HG03378 (cell line): ENCODE measurements around the gene RAI1.
"Not testable (repeated sequence)": the region's sequence is repeated elsewhere in the genome, so short reads cannot be mapped to it uniquely, and the experiment has no call there.

Experiments used
- ATAC-seq: cut with Tn5 transposase; IDR thresholded peaks from one replicate; pipeline ENCODE4 v1.9.1; 2021; ENCODE audit warnings: mild to moderate bottlenecking, moderate library complexity; ENCODE audit not compliant: unreplicated experiment

RAI1 gene

DNA sequence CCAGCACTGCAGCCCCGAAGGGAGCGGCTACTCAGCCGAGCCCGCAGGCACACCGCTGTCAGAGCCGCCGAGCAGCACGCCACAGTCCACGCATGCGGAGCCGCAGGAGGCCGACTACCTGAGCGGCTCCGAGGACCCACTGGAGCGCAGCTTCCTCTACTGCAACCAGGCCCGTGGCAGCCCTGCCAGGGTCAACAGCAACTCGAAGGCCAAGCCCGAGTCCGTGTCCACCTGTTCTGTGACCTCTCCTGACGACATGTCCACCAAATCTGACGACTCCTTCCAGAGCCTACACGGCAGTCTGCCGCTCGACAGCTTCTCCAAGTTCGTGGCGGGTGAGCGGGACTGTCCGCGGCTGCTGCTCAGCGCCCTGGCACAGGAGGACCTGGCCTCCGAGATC, 113.1 kb downstream of the RAI1 start:
- ATAC-seq: no peak

DNA sequence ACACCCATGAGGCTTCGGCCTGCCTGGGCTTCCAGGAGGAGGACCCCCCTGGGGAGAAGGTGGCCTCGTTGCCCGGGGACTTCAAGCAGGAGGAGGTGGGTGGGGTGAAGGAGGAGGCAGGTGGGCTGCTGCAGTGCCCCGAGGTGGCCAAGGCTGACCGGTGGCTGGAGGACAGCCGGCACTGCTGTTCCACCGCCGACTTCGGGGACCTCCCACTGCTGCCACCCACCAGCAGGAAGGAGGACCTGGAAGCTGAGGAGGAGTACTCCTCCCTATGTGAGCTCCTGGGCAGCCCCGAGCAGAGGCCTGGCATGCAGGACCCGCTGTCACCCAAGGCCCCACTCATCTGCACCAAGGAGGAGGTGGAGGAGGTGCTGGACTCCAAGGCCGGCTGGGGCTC, 114.0 kb downstream of the RAI1 start:
- ATAC-seq: no peak

DNA sequence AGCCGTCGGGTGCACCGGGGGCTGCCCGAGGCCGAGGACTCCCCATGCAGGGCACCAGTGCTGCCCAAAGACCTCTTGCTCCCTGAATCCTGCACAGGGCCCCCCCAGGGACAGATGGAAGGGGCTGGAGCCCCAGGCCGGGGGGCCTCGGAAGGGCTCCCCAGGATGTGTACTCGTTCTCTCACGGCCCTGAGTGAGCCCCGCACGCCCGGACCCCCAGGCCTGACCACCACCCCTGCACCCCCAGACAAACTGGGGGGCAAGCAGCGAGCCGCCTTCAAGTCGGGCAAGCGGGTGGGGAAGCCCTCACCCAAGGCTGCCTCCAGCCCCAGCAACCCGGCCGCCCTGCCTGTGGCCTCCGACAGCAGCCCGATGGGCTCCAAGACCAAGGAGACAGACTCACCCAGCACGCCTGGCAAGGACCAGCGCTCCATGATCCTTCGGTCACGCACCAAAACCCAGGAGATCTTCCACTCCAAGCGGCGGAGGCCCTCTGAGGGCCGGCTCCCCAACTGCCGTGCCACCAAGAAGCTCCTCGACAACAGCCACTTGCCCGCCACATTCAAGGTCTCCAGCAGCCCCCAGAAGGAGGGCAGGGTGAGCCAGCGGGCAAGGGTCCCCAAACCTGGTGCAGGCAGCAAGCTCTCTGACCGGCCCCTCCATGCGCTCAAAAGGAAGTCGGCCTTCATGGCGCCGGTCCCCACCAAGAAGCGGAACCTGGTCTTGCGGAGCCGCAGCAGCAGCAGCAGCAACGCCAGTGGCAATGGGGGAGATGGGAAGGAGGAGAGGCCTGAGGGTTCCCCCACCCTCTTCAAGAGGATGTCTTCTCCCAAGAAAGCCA, 114.9 kb downstream of the RAI1 start:
- ATAC-seq: no peak

DNA sequence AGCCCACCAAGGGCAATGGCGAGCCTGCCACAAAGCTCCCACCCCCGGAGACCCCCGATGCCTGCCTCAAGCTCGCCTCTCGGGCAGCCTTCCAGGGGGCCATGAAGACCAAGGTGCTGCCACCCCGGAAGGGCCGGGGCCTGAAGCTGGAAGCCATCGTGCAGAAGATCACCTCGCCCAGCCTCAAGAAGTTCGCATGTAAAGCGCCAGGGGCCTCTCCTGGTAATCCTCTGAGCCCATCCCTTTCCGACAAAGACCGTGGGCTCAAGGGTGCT, 115.5 kb downstream of the RAI1 start:
- ATAC-seq: no peak

DNA sequence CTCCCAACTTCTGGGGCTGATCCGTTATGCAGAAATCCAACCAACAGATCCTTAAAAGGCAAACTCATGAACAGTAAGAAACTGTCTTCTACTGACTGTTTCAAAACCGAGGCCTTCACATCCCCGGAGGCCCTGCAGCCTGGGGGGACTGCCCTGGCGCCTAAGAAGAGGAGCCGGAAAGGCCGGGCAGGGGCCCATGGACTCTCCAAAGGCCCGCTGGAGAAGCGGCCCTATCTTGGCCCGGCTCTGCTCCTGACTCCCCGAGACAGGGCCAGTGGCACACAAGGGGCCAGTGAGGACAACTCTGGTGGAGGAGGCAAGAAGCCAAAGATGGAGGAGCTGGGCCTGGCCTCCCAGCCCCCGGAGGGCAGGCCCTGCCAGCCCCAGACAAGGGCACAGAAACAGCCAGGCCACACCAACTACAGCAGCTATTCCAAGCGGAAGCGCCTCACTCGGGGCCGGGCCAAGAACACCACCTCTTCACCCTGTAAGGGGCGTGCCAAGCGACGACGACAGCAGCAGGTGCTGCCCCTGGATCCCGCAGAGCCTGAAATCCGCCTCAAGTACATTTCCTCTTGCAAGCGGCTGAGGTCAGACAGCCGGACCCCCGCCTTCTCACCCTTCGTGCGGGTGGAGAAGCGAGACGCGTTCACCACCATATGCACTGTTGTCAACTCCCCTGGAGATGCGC, 116.0 kb downstream of the RAI1 start:
- ATAC-seq: no peak

DNA sequence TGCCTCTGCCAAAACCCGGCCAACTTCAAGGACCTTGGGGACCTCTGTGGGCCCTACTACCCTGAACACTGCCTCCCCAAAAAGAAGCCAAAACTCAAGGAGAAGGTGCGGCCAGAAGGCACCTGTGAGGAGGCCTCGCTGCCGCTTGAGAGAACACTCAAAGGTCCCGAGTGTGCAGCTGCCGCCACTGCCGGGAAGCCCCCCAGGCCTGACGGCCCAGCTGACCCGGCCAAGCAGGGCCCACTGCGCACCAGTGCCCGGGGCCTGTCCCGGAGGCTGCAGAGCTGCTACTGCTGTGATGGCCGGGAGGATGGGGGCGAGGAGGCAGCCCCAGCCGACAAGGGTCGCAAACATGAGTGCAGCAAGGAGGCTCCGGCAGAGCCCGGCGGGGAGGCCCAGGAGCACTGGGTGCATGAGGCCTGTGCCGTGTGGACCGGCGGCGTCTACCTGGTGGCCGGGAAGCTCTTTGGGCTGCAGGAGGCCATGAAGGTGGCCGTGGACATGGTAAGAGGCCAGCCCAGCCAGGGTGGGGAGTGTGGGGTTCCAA, 116.8 kb downstream of the RAI1 start:
- no peak for ATAC-seq

DNA sequence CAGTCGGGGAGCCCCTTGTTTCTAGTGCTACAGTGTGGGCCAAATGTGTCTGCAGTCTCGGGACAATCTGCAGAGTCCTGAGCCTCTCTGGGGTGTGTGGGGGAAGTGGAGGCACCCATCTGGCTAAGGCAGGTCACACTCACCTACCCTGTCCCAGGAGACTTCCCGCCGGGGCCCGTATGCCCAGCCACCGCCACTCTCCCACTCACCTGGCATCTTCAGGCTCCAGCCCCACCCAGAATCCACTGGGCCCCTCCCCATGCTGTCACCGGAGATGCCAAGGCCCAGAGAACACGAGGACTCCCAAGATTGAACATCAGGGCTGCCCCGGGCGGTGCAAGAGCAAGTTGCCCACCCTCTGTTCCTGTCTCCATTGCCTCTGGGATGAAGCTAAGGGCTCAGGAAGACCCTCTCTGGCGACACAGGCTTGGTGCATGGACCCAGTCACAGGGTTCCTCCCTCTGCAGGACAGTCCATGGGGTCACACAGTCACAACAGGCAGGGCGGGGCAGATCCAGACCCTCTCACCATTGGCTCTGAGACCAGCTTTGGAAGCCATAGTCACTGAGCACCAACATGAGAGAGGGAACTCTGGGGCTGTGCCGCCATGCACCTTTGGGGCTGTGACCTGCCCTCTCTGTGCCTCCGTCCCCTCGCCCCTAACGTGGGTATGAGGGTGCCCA, 117.5 kb downstream of the RAI1 start:
- ATAC-seq: no peak

DNA sequence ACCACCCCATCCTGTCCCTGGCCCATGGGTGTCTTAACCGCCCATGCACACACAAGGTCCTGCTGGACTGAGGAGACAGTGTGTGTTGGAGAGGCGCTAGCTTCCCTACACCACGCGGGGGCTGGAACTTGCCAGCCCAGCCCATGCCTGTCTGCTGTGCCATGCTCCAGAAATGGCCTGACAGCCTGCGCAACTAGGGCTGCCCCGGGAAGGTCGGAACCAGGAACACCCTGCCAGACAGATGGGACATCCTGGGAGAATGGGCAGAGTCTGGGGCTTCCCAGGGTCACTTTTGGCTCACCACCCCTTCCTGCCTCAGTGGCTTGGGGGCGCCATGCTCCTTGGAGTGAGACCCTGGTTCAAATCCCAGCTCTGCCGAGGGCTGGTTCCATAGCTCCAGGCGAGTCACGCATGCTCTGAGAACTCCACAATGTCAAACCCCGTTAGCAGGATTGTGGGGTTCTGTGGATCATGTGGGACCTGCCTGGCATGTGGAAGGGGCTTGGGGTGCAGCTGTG, 119.3 kb downstream of the RAI1 start:
- no peak for ATAC-seq

DNA sequence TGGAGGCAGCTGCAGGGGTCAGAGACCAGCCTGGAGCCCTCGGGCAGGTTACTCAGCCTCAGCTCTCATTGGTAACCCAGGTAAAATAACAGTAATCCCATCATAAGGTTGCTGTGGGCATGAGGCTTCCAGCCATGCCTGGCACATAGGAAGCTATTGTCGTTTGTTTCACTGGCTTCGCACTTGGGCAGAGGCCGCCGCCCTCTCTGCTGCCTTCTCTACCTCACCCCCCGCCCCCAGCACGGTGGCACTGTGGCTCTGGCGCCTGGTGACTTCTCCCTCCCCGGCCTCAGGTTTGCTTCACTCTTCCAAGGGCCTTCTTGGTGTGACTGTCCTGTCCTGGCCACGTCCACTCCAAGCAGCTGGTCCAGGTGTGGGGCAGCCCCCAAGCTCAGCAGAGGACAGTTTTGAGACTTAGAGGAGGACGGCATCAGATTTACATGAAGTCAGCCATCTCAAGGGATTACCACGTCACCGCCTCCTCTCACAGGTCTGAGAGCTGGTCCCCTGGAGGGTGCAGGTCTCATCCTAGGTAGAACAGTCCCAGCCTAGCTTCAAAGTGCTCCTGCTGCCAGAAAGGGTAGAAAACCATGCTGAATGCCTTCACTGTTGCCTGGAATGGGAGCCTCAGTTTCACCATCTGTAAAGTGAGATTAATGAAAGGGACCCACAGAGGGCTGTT, 120.7 kb downstream of the RAI1 start:
- no peak for ATAC-seq

DNA sequence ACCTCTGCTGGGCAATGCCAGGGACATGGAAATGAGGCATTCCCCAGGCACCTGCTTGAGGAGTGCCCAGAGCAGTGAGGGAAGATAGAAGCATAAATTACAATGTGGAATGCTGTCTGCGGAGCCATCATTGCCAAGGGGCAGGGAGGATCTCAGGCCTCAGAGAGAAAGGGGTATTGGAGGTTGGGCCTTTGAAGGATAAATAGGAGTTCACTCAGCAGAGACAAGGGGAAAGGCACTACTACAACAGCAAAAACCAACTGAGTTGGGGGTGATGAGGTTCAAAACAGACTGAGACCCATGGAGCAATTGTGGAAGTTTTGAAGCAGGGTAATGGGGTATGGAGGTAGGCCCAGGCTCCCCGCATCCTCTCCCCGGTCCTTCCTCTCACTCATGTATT, 122.7 kb downstream of the RAI1 start:
- ATAC-seq: no peak

DNA sequence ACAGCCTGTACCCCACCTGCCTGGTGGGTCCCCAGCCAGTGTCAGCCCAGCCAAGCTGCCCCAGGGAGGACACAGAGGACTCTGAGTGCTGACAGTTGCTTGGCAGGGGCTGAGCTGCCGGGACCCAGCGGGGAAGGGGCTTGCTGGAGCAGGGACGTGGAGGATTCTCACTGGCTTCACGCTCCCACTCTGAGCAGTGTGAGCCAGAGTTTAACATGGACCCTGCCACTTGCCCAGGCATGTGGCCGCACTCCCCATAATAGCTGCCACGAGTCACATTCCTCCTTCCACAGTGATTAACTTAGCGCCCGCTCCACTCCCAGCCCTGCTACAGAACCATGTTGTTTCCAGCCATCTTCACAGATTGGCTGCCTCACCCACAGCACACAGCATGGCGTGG, 124.3 kb downstream of the RAI1 start:
- ATAC-seq: no peak

DNA sequence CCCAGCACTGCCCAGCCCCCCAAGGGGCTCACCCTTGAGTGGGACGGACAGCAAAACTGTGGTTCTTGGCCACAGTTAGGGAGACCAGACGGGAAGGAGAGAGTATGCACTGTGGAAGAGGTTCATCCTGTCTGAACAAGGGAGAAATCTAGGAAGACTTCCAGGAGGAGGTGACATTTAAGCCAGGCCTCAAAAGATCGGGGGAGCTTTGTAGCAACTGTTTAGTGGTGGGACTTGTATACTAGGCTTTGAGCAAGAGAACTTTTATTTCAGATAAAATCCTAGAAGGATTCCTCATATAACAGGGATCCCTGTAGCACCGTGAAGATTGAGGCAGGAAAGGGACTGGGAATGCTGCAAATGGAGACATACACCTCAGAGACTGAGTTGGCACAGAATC, 124.8 kb downstream of the RAI1 start:
- no peak for ATAC-seq

DNA sequence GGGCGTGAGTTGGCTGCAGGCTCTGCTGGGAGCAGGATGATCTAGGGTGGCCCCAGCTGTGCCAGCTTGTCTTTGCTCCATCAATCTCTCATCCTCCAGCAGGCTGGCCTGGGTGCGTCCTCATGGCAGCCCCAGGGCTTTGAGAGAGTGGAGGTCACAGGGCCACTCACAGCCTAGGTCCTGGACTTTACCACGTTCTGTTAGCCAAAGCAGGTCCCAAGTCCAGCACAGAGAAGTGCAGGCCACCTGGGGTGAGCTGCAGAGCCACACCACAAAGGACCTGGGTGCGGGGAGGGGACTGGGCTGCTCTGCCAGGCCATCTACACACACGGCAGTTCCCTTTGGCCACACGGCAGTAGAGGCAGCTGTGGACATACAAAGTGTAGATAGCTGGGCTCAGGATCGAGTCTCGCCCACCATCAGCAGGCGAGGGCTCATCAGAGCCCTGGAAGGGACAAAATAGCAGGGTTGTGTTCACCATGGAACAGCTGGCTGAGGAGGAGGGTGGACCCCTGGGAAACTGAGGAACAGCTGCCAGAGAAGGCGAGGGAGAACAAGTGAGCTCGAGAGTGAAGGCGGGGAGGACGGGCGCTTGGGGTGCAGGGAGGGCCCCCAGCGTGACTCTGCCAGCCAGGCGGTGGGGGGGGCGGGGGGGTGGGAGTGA, 125.5 kb downstream of the RAI1 start:
- ATAC-seq: no peak

DNA sequence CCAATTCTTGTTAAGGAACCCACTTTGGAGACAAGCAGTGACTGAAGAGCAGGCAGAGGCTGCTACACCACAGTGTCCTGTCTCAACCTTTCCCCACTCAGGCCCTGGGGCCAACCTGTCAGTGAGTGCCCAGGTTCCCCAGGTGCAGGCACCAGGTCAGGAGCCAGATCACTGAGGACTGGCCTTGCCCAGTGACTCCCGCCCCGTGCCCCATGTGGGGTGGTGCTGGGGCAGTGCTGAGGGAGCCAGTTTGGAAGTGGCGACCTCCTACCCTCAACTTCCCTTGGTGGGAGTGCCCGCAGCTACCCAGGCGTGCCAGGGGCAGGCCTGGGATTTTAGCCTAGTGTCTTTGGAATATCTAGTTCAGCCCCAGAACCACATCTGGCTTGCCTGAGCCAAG, 126.2 kb downstream of the RAI1 start:
- ATAC-seq: no peak

DNA sequence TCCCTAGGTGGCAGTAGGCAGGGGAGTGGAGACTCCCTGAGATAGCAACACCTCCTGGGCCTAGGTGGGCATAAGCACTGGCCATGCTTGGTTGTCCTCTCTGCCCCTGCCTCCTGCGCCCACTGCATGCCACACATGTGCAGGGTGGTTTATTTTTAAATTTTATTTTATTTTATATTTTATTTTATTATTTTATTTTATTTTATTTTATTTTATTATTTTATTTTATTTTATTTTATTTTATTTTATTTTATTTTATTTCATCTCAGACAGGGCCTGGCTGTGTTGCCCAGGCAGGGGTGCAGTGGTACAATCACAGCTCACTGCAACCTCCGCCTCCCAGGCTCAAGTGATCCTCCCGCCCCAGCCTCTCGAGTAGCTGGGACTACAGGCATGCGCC, 126.9 kb downstream of the RAI1 start:
- not testable (repeated sequence) for ATAC-seq

DNA sequence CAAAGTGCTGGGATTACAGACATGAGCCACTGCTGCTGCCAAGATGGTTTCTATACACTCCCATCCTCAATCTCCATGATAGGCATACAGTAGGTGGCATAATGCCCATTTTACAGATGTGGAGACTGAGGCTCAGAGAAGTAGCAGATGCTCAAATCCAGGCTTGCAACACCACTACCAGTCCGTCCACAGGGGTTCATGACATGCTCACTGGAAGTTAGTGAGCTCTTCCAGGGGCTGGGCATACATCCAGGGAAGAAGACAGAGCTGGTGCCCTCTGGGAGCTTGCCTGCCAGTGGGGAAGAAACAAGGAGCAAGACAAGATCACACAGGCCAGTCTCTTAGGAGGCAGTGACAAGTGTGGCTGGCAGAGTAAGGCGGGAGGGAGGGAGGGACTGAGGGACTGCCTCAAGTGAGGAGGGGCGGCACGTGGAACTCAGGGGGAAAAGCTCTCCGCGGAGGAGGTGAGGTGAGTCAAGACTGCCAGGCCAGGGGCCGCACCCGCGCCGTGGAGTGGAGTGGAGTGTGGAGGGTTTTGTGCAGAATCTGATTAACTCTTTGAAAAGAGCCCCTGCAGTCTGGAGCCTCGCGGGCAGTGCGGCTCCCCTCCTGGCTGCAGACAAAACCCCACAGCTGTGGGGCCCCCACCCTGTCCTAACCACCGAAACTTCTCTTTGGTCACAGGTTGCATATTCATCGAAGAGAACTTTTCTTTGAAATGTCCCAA, 127.6 kb downstream of the RAI1 start:
- ATAC-seq: no peak

DNA sequence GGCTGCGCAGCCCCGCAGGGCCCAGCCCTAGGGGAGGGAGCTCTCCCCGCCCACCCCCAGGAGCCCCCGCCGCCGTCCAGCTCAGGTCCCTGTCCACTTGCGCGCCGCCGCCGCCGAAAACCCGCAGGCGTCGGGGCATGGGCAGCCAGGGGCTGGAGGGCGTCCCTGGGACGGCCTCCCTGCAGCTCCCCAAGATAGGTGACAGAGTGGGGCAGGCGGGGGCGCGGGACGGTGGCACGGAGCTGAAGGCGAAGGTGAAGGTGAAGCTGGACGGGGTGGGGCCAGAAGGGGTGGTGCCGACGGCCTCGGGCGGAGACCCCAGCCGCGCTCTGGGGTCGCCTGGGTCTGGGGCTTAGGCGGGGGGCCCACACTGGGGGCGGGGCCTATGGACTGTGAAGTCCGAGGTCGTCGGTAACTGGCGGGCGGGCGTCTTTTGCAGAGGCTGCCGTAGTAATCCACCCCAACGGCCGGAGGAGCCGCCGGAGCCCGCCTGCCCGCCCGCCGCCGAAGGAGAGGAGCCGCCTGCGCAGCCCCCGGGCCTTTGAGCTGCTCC, 128.3 kb downstream of the RAI1 start:
- no peak for ATAC-seq

DNA sequence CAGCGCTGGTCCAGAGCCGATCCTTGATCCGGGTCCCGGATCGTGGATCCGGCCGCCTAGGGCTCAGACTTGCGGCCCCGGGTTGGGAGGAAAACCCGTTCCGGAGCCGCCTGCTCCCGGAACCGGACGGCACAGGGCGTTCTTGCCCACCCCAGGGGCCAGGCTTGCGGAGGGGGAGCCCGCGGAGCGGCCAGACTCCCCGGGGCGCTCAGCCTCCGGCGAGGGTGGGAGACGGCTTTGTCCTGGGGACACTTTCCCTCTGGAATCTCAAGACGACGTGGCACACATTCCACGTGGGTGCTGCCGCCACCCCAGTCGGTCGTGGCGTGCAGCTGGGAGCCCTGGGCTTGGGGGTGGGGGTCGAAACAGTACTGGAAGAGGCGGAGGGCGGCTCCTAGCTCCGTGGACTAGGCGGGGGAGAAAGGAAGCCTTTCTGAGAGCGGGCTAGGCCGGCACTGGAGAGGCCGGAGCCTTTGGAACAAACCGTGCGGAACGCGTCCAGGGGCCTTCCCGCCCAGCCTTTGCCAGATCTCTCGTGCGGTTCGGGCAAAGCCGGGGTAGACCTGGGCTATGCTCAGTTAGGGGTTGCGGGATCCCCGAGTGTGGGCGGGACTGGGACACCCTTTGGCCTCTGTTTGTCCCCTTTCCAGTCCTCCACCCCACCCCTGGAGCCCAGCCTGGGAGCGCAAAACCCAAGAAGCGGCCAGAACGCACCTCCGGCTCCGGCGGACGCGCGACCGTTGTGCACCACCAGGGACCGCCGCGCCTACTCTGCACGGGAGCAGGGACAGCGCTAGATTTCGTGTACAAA, 129.0 kb downstream of the RAI1 start:
- ATAC-seq: no peak

DNA sequence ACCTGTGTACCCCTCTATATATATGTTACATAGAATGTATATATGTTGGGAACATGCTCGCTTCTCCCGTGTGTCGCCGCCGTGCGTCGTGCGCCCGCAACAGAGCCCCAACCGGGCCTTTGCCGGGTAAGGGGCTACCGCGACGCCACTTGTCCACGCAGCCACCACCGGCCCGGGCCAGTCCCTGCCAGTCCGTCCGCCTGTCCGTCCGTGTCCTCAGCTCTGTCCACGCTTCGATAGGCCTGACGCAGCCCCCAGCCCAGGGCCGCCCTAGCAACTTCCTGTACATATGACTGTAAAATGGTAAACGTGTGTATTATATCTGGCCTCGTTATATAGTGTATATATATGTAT, 129.6 kb downstream of the RAI1 start:
- no peak for ATAC-seq
